SK-N-SH (cell line): ENCODE measurements around the gene ATXN7L2. TPM values are rescaled to one million over a fixed set of nuclear protein-coding genes. Genes with fewer than 3 reads are reported as not detected.

ENCODE experiments used
- CTCF ChIA-PET: fragments of 300-600, 350-600 bp; formaldehyde crosslinking; extraction: SDS; loops from one replicate; lab custom pipeline; 2021; lab: Yijun Ruan, JAX
- POLR2A ChIA-PET: fragments of 350-600 bp; sonication (Branson Sonifier 250); formaldehyde crosslinking; extraction: SDS; loops from one replicate; lab custom pipeline; 2020; ENCODE audit warnings: antibody characterized with exemption, inconsistent platforms; lab: Yijun Ruan, JAX
- DNase-seq: peaks from one replicate; pipeline ENCODE4 v3.0.0; 2012
- H2AFZ ChIP-seq: fragments of 200-600 bp; sonication (generic); 2 replicates; pipeline ENCODE4 v1.8.1; 2016; ENCODE audit warnings: antibody characterized with exemption, mild to moderate bottlenecking, low read depth
- H3F3A ChIP-seq: fragments of 200-600 bp; sonication (generic); replicated peaks from 2 replicates; pipeline ENCODE3; 2016; ENCODE audit warnings: antibody characterized with exemption, mild to moderate bottlenecking; ENCODE audit not compliant: insufficient read depth
- H3K27ac ChIP-seq, 2 experiments: fragments of 200-500 bp in 1 of 2; fragments of 200-600 bp in 1 of 2; sonication (Bioruptor generic) in 1 of 2; sonication (generic), shearing (Covaris generic) in 1 of 2; 2 replicates each; pipeline versions ENCODE4 v1.5.1 to v1.6.1; 2014 to 2016; ENCODE audit warnings: low read depth in 2 of 2, inconsistent platforms in 1 of 2, low read length in 1 of 2, mild to moderate bottlenecking in 1 of 2, mixed read lengths in 1 of 2
- H3K27me3 ChIP-seq: fragments of 200-600 bp; sonication (generic), shearing (Covaris generic); 2 replicates; pipeline ENCODE4 v1.6.1; 2016; ENCODE audit warnings: mixed run types; ENCODE audit not compliant: insufficient read depth
- H3K36me3 ChIP-seq, 2 experiments: fragments of 200-500 bp in 1 of 2; fragments of 200-600 bp in 1 of 2; sonication (Bioruptor generic) in 1 of 2; sonication (generic) in 1 of 2; replicated peaks in 1 of 2; 2 replicates each; pipeline versions ENCODE3 to v1.5.1; 2014 to 2016; ENCODE audit warnings: low read length in 1 of 2, mild to moderate bottlenecking in 1 of 2; ENCODE audit not compliant: insufficient read depth in 2 of 2, control insufficient read depth in 1 of 2
- H3K4me1 ChIP-seq, 2 experiments: fragments of 200-500 bp in 1 of 2; fragments of 200-600 bp in 1 of 2; sonication (Bioruptor generic) in 1 of 2; sonication (generic), shearing (Covaris generic) in 1 of 2; 2 replicates each; pipeline versions ENCODE4 v1.5.1 to v1.6.1; 2014 to 2016; ENCODE audit warnings: low read depth in 1 of 2, low read length in 1 of 2, mixed run types in 1 of 2; ENCODE audit not compliant: insufficient read depth in 2 of 2, control insufficient read depth in 1 of 2
- H3K4me2 ChIP-seq: fragments of 200-600 bp; sonication (generic), shearing (Covaris generic); 2 replicates; pipeline ENCODE4 v1.6.1; 2017; ENCODE audit warnings: mixed run types
- H3K4me3 ChIP-seq, 2 experiments: fragments of 200-500 bp in 1 of 2; fragments of 200-600 bp in 1 of 2; sonication (Bioruptor generic) in 1 of 2; sonication (generic), shearing (Covaris generic) in 1 of 2; 2 replicates each; pipeline versions ENCODE4 v1.5.1 to v1.8.1; 2014 to 2016; ENCODE audit warnings: low read depth in 2 of 2, inconsistent platforms in 1 of 2, low read length in 1 of 2, mild to moderate bottlenecking in 1 of 2, mixed read lengths in 1 of 2, moderate library complexity in 1 of 2
- H3K79me2 ChIP-seq: fragments of 200-600 bp; sonication (generic); 2 replicates; pipeline ENCODE4 v1.8.1; 2017; ENCODE audit warnings: mild to moderate bottlenecking; ENCODE audit not compliant: insufficient read depth
- H3K9ac ChIP-seq: fragments of 200-600 bp; sonication (generic); 2 replicates; pipeline ENCODE4 v1.6.1; 2017; ENCODE audit warnings: mixed run types
- H3K9me2 ChIP-seq: fragments of 200-600 bp; sonication (generic); 2 replicates; pipeline ENCODE4 v1.6.1; 2017; ENCODE audit warnings: mixed run types
- H3K9me3 ChIP-seq: fragments of 200-600 bp; sonication (generic); 2 replicates; pipeline ENCODE4 v1.6.1; 2017; ENCODE audit warnings: mixed run types, mild to moderate bottlenecking, moderate library complexity
- H4K20me1 ChIP-seq: fragments of 200-600 bp; sonication (generic); 2 replicates; pipeline ENCODE4 v1.6.1; 2017; ENCODE audit warnings: mild to moderate bottlenecking, mixed run types; ENCODE audit not compliant: insufficient read depth
- CTCF ChIP-seq: fragments of 200-600 bp; sonication (generic); IDR thresholded peaks from 2 replicates; pipeline ENCODE4 v1.6.1; 2017; ENCODE audit warnings: antibody characterized with exemption, mild to moderate bottlenecking, moderate library complexity
- EP300 ChIP-seq, 2 experiments: IDR thresholded peaks; 2 replicates each; pipeline versions ENCODE4 v1.4.0 to v1.6.1; 2012; ENCODE audit warnings: borderline replicate concordance in 1 of 2, low read depth in 1 of 2, low read length in 1 of 2
- FOSL2 ChIP-seq: IDR thresholded peaks from 2 replicates; pipeline ENCODE4 v1.4.0; 2012; ENCODE audit warnings: low read depth, mild to moderate bottlenecking, moderate library complexity, borderline replicate concordance
- FOXM1 ChIP-seq: IDR thresholded peaks from 2 replicates; pipeline ENCODE4 v1.4.0; 2012; ENCODE audit warnings: low read depth, mild to moderate bottlenecking
- GABPA ChIP-seq: IDR thresholded peaks from 2 replicates; pipeline ENCODE4 v1.4.0; 2012; ENCODE audit warnings: low read depth, mild to moderate bottlenecking
- GATA2 ChIP-seq: sonication (generic); formaldehyde crosslinking; IDR thresholded peaks from 2 replicates; pipeline ENCODE4 v1.5.0; 2020; ENCODE audit warnings: mild to moderate bottlenecking, missing genetic modification reagents
- MEF2A ChIP-seq: IDR thresholded peaks from 2 replicates; pipeline ENCODE4 v1.4.0; 2012; ENCODE audit warnings: low read depth, borderline replicate concordance
- MXI1 ChIP-seq: IDR thresholded peaks from 2 replicates; pipeline ENCODE4 v1.6.1; 2012; ENCODE audit warnings: mild to moderate bottlenecking, low read depth, low read length, improper control_type of control experiment
- NFIC ChIP-seq: IDR thresholded peaks from 2 replicates; pipeline ENCODE4 v1.4.0; 2012; ENCODE audit warnings: borderline replicate concordance
- NRF1 ChIP-seq: IDR thresholded peaks from 2 replicates; pipeline ENCODE4 v1.6.1; 2012; ENCODE audit warnings: low read depth, mild to moderate bottlenecking, low read length
- PBX3 ChIP-seq: IDR thresholded peaks from 2 replicates; pipeline ENCODE4; 2012
- POLR2AphosphoS5 ChIP-seq: IDR thresholded peaks from 2 replicates; pipeline ENCODE4 v1.6.1; 2012; ENCODE audit warnings: low read depth, low read length
- RAD21 ChIP-seq: IDR thresholded peaks from 2 replicates; pipeline ENCODE4 v1.6.1; 2012; ENCODE audit warnings: mild to moderate bottlenecking, low read length
- RFX5 ChIP-seq: IDR thresholded peaks from 2 replicates; pipeline ENCODE4 v1.6.1; 2012; ENCODE audit warnings: mild to moderate bottlenecking, improper control_type of control experiment, low read length
- RXRA ChIP-seq: IDR thresholded peaks from 2 replicates; pipeline ENCODE4 v1.4.0; 2012; ENCODE audit warnings: low read depth, mild to moderate bottlenecking, borderline replicate concordance
- TAF1 ChIP-seq: IDR thresholded peaks from 2 replicates; pipeline ENCODE4 v1.6.1; 2012; ENCODE audit warnings: low read depth, mild to moderate bottlenecking, low read length, moderate library complexity, borderline replicate concordance
- WGBS: methylation state at CpG from one replicate; pipeline ENCODE4 v1.1.6; 2017; ENCODE audit warnings: low lambda C conversion rate; 5-methylcytosine and 5-hydroxymethylcytosine counted together
- polyA plus RNA-seq, 3 experiments: library from polyadenylated mRNA; depleted of rRNA; stranded (reverse); fragments of >200 nt; gene quantifications; 2 replicates each; pipeline ENCODE4 v1.2.3, GENCODE V29; 2012
- TF ChIP-seq, protein P1 (sequence below): fragments of 150-350 bp; IDR thresholded peaks from 2 replicates; pipeline ENCODE4 v1.6.1; 2017; ENCODE audit warnings: antibody characterized with exemption, low read length, low read depth, borderline replicate concordance
- TF ChIP-seq, protein P2 (sequence below): IDR thresholded peaks from 2 replicates; pipeline ENCODE4 v1.4.0; 2012; ENCODE audit warnings: low read depth

The ATXN7L2 gene
- polyA plus RNA-seq, 1 of the 3 experiments (the other 2 are of a cell fraction) = 4.0 TPM

GRCh38 chr1:109488201-109488600, 4.5 kb downstream of the ATXN7L2 start:
- Histone ChIP-seq H3F3A (no peaks in the 10 kb centered on the region), H4K20me1 (no peaks in the 10 kb centered on the region), H3K36me3 (peaks cover 0 to 16% of the 10 kb centered on the region in 2 experiments), H2AFZ (no peak overlapping the region), H3K9me3 (no peaks in the 10 kb centered on the region), H3K4me1 (peaks cover 6 to 12% of the 10 kb centered on the region in 2 experiments; a peak in 2 of 4 replicates), H3K27ac (no peak overlapping the region), H3K27me3 (no peaks in the 10 kb centered on the region), H3K4me3 (no peak overlapping the region), H3K4me2 (no peak overlapping the region), H3K9ac (no peak overlapping the region), H3K79me2 (peaks cover 12% of the 10 kb centered on the region; the same call in 1 of the 2 replicates), H3K9me2 (no peaks in the 10 kb centered on the region)
- CTCF ChIA-PET = interaction anchor here (13.9 to 40.2 kb wide), 2 partner anchors 17 to 46 kb away, joined by 238 to 1710 read pairs; partner anchors contain the start of genes AMIGO1 and GPR61
- DNase-seq = no peak
- TF ChIP-seq CTCF (0 out of 2 replicates have a peak, but pooled peaks have one; percentile 7), TAF1 (no peak)
- 70% methylated on average over 3 of the region's 5 CpGs for WGBS
- POLR2A ChIA-PET = no interaction called here

DNA sequence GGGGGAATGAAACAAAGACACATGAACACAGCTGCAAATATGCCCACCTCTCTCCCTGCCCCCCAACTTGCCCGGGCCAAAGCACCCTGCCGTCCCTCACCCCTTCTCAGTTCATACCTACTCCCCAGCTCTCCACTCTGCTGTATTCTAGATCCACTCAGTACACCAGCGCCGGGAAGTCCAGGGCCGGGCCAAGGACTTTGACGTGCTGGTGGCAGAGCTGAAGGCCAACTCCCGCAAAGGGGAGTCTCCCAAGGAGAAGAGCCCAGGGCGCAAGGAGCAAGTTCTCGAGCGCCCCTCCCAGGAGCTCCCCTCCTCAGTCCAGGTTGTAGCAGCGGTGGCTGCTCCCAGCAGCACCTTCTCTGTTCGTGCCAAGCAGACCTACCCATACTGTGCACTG, 5.0 kb downstream of the ATXN7L2 start:
- Histone ChIP-seq H3K9ac (no peak overlapping the region), H3K36me3 (peaks cover 0 to 16% of the 10 kb centered on the region in 2 experiments), H3K9me3 (no peaks in the 10 kb centered on the region), H3K9me2 (no peaks in the 10 kb centered on the region), H2AFZ (no peak overlapping the region), H4K20me1 (no peaks in the 10 kb centered on the region), H3F3A (no peaks in the 10 kb centered on the region), H3K4me1 (peaks cover 6 to 14% of the 10 kb centered on the region in 2 experiments; a peak in 2 of 4 replicates), H3K79me2 (peaks cover 12% of the 10 kb centered on the region; the same call in 1 of the 2 replicates), H3K27ac (no peak overlapping the region), H3K4me3 (no peak overlapping the region), H3K27me3 (no peaks in the 10 kb centered on the region), H3K4me2 (no peak overlapping the region)
- no peak for DNase-seq
- POLR2A ChIA-PET = no interaction called here
- TF ChIP-seq EP300 (IDR thresholded peaks at IDR 0.05; ENCODE audit: borderline replicate concordance in 1 of 2, low read depth in 1 of 2, low read length in 1 of 2) (no peak), GATA2 (CRISPR knock-in tag) (no peak), POLR2AphosphoS5 (no peak), NFIC (no peak), RFX5 (no peak), RAD21 (no peak), PBX3 (no peak), FOSL2 (no peak), FOXM1 (no peak), TAF1 (no peak), GABPA (no peak), MXI1 (no peak), NRF1 (no peak), RXRA (no peak), MEF2A (no peak)
- TF ChIP-seq, protein P1, sequence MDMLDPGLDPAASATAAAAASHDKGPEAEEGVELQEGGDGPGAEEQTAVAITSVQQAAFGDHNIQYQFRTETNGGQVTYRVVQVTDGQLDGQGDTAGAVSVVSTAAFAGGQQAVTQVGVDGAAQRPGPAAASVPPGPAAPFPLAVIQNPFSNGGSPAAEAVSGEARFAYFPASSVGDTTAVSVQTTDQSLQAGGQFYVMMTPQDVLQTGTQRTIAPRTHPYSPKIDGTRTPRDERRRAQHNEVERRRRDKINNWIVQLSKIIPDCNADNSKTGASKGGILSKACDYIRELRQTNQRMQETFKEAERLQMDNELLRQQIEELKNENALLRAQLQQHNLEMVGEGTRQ = no peak
- TF ChIP-seq, protein P2, sequence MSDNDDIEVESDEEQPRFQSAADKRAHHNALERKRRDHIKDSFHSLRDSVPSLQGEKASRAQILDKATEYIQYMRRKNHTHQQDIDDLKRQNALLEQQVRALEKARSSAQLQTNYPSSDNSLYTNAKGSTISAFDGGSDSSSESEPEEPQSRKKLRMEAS = no peak
- WGBS = 94% methylated on average over 5 of the region's 12 CpGs
- CTCF ChIA-PET = interaction anchor here (1.9 to 40.2 kb wide), 3 partner anchors 17 to 288 kb away, joined by 5 to 1710 read pairs (median 238); partner anchors contain the start of genes AMIGO1 and GPR61
